EL (cell line): ENCODE data around the gene NFIB.

Source experiments
- DNase-seq: peaks from one replicate; pipeline ENCODE4 v3.0.0-alpha.2; 2016

Gene NFIB

DNA sequence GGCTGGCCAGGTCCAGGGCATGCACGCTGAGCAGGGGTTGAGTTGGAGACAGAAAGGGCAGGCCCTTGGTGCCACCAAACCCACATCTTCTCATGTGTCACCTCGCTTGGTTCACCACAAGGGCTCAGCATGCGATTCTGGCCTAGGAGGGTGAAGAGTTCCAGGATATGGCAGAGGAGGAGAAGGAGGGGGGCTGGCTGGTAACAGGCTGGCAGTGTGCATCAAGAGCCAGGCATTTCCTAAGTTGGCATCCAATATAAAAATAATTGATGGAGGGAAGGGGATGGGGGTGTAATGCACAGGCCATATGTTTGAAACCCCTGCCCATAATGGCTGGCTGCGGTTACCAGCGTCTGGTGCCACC lies 255.6 kb downstream of the NFIB start:
- DNase-seq: no peak

DNA sequence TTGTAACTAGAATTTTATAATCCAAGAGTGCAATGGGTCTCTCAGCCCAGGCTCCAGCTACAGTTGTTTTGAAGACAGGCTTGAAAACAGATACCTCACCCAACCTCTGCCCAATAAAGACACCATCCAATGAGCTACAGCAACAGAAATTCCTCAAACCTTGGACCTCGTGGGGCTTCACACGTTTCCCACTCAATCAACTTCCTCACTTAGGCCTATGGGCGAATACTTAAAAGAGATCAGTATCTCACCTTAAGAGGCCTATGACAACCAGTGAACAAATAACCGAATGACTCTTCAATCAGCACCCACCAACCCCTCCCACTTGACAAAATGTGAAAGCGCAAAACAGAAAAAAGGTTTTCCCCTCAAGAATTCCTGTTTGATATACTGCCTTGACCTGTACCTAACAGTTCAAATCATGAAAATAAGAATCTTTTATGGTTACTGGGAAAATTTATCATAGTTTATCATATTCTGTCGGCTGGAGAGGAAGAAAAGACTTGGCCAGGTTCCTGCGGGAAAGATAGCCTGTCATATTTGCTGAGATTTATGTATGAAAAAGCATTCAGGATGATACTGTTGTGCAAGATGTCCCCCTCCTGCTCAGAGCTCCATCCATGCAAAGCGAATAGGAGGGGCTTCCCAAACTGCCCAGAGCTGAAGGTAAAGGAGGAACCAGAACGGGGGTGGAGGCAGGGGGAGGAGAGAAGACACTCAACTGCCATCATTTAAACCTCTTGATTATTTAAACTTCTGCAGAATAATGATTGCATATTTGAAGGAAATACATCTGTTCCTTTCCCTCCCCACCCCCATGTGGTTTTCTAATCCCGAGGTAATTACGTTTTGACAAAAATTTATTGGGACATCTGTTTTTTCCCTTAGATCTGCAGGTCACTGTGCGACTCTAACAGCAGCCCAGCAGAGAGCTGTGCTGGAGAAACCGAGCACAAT lies 256.3 kb downstream of the NFIB start:
- no peak for DNase-seq

DNA sequence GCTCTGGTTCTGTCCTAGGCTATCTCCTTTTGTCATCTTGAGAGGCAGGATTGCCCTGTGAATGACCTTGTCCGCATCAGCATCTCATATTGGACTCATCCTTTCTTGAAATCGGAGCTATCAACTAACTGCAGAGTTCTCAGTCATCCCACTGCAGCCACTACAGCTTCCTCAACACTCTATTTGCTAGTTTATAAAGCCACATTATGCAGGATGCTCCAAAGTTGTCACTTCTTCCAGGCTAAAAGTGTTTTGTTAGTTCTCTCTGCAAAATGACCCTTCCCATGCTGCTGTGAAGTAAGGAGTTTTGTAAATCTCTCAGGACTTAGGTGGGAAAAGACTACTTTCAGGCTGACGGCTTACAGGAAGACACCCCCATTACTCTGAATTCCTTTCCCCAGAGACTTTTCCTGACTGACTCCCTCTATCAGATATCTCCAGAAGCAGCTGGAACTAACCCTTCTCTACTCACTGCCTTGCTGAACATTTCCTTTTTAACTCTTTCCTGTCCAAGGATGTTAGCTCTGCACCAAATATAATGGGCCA lies 257.6 kb downstream of the NFIB start:
- DNase-seq: no peak

DNA sequence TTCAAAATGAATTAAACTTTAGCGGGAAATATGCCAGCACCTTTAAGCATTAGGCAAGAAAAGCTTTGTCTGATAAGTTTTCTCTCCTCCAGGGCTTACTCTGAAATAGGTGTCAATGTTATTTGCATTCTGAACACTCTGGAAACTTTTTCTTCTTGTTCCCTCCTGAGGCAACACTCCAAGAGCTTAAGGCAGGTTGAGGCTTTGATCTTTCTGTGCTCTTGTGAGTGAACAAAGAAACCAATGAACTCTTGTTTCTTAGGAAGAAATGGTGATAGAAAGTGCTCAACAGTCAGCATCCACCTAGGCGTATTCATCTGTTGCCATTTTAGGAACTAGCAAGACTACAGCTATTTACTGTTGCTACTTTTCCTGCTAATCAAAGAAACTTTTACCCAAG lies 259.8 kb downstream of the NFIB start:
- no peak for DNase-seq

DNA sequence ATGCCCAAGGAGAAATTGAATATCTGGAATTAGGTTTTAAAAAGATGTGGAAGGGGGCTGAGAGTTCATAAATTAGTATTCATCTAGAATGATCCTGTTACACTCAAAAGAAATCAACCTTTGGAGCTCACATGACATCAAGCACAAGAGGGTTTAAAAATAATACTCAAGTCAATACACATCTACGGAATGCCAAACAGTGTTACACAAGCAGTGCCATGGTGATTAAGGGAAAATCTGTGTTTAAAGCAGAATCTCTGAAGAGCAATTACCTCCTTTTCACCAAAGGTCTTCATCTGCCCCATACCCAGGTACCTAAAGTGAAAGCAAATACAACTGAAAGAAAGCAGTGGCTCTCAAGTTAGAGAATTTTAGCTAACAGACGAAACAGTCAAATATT lies 261.6 kb downstream of the NFIB start:
- no peak for DNase-seq

DNA sequence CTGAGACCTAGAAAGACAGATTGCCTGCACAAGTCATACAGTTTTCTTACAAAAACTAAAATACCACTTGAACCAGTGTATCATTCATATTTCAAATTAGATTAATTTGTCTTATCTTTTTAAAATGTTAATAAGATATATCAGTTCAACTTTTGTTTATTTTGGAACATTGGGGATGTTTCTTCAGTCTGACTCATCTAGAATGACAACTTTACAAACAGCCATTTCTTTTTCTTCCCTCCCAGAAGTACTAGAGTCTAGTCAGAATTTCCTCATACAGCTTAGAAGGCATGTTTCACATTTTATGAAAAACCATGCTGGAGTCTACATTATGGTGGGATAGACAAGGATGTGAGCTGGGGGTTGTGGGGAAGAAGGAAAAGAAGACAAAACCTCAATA lies 262.5 kb downstream of the NFIB start:
- no peak for DNase-seq

DNA sequence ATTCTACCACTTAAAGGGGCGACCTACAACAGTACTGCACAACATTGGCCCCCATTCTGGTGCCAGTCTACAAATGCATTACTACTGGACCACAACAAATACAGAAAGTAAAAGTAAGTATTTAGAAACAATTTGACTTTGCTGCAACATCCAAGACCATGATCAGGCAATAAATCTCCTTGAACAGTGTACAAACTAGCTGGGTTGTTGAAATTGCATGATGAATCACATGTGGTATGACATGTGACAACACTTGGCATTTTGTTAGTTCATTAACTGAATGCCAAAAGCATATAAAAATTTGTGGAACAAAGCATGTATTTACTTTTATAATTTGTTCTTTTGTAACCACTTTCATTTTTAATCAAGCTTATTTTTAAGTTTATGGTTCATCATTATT lies 270.5 kb downstream of the NFIB start:
- DNase-seq: no peak

DNA sequence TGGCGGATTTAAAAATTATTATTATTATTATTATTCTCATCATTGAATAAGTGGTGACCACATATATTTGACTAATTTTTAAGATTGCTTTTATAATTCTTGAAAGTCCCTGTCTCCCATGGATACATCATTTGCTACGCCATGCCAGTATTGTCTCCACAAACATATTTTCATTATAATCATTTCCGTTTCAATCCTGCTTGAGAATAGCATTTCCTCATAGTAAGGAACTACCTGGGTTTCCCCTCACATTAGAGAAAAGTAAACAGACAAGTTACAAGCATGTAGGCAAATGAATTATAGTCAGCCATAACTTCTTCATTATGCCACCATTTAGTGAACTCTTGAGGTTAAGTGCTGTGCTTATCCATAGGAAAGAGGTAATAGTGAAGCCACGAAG lies 276.6 kb downstream of the NFIB start:
- no peak for DNase-seq

DNA sequence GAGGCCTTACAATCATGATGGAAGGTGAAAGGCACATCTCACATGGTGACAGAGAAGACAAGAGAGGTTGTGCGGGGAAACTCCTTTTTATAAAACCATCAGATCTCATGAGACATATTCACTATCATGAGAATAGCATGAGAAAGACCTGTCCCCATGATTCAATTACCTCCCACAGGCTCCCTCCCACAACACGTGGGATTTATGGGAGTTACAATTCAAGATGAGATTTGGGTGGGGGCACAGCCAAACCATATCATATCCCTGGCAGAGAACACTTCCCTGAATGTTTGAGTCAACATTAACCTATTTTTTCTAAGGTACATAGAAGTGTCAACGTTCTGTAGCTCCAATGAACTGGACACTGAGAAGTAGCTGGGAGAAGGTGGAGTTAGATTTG lies 280.9 kb downstream of the NFIB start:
- no peak for DNase-seq
